ENCODE data around the gene PAX8.
"Not testable (repeated sequence)": the region's sequence is repeated elsewhere in the genome, so short reads cannot be mapped to it uniquely, and the experiment has no call there.

PAX8 gene

DNA sequence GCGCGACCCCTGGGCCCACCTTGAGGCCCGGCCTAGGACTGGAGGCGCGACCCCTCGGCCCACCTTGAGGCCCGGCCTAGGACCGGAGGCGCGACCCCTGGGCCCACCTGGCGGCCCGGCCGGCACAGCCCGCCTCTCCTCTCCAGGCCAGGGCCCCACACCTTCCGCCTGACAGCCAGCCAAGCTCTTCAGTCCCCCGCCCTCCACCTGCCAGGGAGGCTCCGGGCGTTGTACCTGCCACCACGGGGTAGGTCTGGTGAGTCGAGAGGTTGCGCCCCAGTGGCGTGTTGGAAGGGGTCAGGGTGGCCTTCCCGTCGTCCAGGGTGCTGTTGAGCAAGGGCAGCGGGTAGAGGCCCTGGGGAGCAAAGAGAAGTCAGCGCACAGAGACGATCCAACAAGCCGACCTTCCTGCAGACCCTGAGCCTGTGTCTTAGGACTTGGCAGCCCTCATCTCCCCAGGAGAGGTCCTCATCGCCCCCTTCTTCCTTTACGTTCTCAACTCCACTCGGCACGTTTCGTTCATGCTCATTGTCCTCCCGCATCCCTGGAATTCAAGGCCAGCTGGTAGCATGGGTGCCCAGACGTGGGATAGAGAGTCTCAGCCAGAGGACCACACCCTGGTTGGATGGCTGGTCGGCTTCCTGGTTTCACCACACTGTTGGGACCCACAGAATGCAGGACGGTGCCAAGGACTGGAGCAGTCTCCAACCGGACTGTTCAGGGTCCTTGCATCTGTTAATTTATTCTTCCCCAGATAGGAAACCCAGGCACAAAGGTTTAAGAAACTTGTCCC is 42.2 kb downstream of the PAX8 start:
- no peak for DNase-seq

DNA sequence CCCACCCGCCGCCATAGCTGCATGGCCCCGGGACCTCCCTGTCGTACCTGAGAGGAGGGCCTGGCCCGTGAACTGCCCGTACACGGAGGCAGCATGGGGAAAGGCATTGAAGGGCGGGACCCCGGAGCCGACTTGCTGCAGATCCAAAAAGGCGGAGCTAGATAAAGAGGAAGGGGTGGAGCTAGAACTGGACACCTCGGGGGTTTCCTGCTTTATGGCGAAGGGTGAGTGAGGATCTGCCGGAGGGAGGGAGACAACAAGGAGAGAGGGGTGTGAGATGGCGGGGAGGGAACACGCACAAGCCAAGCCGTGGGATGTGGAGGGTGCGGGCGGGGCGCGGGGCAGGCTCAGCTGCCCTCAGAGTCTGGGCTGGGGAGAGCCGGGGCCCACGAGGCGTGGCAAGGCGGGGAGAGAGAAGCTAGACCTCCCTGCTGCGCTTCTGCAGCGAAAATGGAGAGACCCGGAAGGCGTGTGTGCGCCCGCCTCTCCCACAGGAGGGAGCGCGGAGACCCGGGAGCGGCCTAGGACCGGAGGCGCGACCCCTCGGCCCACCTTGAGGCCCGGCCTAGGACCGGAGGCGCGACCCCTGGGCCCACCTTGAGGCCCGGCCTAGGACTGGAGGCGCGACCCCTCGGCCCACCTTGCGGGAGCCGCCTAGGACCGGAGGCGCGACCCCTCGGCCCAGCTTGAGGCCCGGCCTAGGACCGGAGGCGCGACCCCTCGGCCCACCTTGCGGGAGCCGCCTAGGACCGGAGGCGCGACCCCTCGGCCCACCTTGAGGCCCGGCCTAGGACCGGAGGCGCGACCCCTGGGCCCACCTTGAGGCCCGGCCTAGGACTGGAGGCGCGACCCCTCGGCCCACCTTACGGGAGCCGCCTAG is 43.1 kb downstream of the PAX8 start:
- DNase-seq = not testable (repeated sequence)

GRCh38 chr2:113234721-113235346 is 43.9 kb downstream of the PAX8 start:
- DNase-seq = no peak

GRCh38 chr2:113233593-113234550 is 44.8 kb downstream of the PAX8 start:
- DNase-seq = peak; percentile 33

- DNase-seq = peak; percentile 84
Measured at GRCh38 chr2:113232740-113233139, 46.0 kb downstream of the PAX8 start.

GRCh38 chr2:113232123-113232522 is 46.6 kb downstream of the PAX8 start:
- no peak for DNase-seq

GRCh38 chr2:113231064-113231463 is 47.7 kb downstream of the PAX8 start:
- DNase-seq = no peak

GRCh38 chr2:113230531-113230930 is 48.2 kb downstream of the PAX8 start:
- DNase-seq = peak; percentile 93

- DNase-seq = peak; percentile 30
Measured at GRCh38 chr2:113229795-113230194, 48.9 kb downstream of the PAX8 start.

DNA sequence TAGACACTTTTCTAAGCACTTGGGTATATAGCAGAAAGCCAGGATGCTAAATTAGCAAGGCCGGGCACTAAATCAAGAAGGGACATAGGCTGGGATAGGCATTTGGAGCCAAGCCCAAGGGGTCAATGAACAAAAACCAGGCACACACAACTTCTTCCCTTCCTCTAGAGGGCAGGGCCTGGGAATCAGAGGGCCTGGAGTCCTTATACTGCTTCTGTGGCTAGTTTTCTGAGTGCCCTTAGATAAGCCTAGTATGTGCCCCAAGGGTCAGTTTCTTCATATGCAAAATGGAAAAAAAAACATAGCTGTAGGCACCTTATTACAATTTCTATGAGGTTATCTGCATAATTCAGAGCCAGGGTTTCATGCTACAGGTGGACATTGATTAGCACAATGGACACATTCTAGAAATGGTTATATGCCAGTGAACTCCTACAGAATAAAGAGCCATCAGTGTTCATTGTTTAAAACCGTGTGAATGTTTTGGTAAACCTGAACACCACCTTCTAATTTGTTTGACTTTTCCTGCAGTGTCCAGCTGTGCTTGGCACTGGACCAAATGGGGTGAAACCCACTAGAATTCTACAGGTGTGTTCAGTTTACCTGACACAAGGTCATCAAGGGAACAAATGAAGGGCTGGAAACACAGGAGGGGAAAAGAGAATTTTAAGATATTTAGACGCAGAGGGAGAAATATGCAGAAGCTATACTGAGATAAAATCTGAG is 49.6 kb downstream of the PAX8 start:
- no peak for DNase-seq

GRCh38 chr2:113228351-113228750 is 50.4 kb downstream of the PAX8 start:
- DNase-seq = no peak

DNA sequence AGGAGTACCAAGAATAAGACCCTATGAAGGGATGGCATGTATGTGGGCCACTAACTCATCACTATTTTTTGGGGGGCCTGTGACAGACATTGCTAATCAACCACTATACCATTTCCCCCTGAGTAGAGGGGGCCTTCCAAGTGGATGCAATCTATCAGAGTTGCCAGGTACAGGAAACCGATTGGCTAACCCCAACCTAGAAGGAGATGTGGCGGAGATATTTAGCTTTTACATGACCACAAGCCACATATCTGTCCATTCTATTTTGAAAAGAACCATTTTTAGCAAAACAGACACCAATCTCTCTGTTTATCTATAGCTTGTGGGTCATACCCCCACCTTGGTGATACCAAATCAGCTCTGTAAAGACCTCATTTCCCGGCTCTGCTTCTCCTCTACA is 51.0 kb downstream of the PAX8 start:
- DNase-seq = no peak

- no peak for DNase-seq
Measured at GRCh38 chr2:113227290-113227689, 51.4 kb downstream of the PAX8 start.

DNA sequence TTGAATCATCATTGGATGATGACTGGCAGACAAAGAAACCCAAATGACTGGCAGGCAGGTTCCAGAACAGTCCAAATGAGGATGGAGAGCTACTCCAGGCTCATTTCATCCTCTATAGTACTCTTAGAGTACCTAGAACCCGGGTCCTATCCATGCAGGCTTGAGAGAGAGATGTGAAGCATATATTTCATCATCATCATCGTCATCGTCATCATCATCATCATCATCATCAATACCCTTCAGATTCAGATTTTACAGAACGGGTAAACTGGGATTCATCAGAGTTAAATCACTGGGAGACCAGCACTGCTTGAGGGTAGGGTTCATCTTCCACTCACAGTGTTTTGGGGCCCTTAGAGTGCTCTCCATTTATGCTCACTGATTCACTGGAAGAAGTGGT is 52.3 kb downstream of the PAX8 start:
- no peak for DNase-seq

- DNase-seq = peak; percentile 8
Measured at GRCh38 chr2:113225263-113226259, 53.2 kb downstream of the PAX8 start.

GRCh38 chr2:113224647-113225236 is 54.0 kb downstream of the PAX8 start:
- DNase-seq = no peak

- DNase-seq = no peak
Measured at GRCh38 chr2:113223813-113224212, 54.9 kb downstream of the PAX8 start.

DNA sequence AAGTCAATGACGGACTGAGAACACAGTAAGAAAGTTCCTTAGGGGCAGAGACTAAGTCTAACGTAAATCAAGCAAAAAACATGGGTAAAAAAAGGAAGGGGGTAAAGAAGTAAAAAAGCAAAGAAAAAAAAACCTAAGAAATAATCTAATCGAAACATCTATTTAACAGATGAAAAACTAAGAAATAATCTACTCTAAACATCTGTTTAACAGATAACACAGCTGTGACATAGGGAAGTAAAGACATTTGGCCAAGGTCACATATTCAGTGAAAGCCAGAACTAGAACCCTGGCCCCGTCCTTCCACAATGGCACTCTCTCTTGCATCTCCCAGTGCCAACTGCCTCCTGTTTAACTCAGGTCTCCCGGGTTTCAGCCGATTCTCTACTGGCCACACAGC is 56.9 kb downstream of the PAX8 start:
- no peak for DNase-seq

DNA sequence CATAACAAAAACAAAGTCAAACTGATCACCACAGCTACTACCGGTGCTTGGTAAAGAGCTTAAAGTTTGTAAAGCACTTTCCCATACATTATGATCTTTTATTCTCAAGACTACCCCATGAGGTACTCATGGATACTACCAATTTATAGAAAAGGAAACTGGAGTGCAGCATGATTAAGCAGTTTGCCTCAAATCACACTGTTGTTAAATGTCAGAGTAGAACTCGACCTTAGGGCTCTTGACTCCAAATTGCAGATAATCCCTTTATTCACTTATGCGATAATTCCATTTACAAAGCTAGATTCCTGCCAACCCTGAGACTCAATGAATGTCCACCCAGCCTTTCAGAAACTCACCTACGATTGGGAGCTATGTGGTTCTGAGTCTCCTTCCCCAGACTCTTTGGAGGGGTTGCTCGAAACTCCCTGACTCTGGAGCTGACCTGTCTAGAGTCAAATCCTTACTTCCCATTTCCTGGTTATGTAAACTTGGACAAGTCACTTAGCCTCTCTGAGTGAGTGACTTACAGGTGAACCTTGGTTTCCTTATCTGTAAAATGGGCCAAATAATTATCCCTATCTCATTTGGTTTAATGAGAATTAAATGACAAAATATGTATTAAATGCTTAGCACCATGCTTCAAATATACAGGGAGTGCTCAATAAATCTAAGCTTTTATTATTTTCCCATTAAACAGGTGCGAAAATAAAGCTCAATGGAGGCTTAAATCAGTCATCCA is 57.6 kb downstream of the PAX8 start:
- DNase-seq = no peak

Data from MV-4-11 (cell line).